Aorta (tissue), 5 donors: ENCODE data around the gene CELF5. TPM values are rescaled to one million over a fixed set of nuclear protein-coding genes. Genes with fewer than 3 reads are reported as not detected.
"Not testable (repeated sequence)": the region's sequence is repeated elsewhere in the genome, so short reads cannot be mapped to it uniquely, and the experiment has no call there.

Experiments
- ATAC-seq: fragments of 200-7000 bp; cut with Tn5 transposase; one replicate; pipeline ENCODE4 v1.9.1; 2022; ENCODE audit warnings: moderate library complexity; ENCODE audit not compliant: low FRiP score
- DNase-seq, 2 donors: peaks; one replicate each; pipeline ENCODE4 v3.0.0-alpha.2; 2020
- H3K27ac ChIP-seq, 2 donors: one replicate each; pipeline ENCODE4 v1.5.1; 2013; ENCODE audit warnings: low read length in 2 of 2, mild to moderate bottlenecking in 2 of 2, moderate library complexity in 2 of 2, control low read depth in 1 of 2, inconsistent platforms in 1 of 2, low read depth in 1 of 2
- H3K27me3 ChIP-seq, 2 donors: one replicate each; pipeline ENCODE4 v1.6.1; 2013; ENCODE audit warnings: control low read depth in 1 of 2, low read length in 1 of 2, mild to moderate bottlenecking in 1 of 2, moderate library complexity in 1 of 2; ENCODE audit not compliant: insufficient read depth in 2 of 2, control insufficient read depth in 1 of 2
- H3K36me3 ChIP-seq, 2 donors: one replicate each; pipeline ENCODE4 v1.6.1; 2013; ENCODE audit warnings: control low read depth in 1 of 2, low read length in 1 of 2, mild to moderate bottlenecking in 1 of 2; ENCODE audit not compliant: insufficient read depth in 2 of 2, control insufficient read depth in 1 of 2
- H3K4me1 ChIP-seq, 2 donors: one replicate each; pipeline ENCODE4 v1.6.1; 2013; ENCODE audit warnings: low read length in 2 of 2, control low read depth in 1 of 2, mild to moderate bottlenecking in 1 of 2, moderate library complexity in 1 of 2; ENCODE audit not compliant: insufficient read depth in 2 of 2, control insufficient read depth in 1 of 2
- H3K4me3 ChIP-seq, 2 donors: one replicate each; pipeline ENCODE4 v1.5.1; 2013; ENCODE audit warnings: low read length in 2 of 2, control low read depth in 1 of 2, mild to moderate bottlenecking in 1 of 2
- H3K9me3 ChIP-seq: one replicate; pipeline ENCODE4 v1.6.1; 2013; ENCODE audit warnings: mild to moderate bottlenecking, low read length; ENCODE audit not compliant: control insufficient read depth
- WGBS, 2 donors: extraction: QIAGEN DNeasy Blood & Tissue Kit; methylation state at CpG; one replicate each; pipeline ENCODE4 v1.1.7; 2013; 5-methylcytosine and 5-hydroxymethylcytosine counted together
- intact Hi-C, 2 donors: fragments of 100-400 bp; cut with DNase I; formaldehyde crosslinking; loops; one replicate each; pipeline versions ENCODE4 v1.14.2 to v1.15.0; 2022
- polyA plus RNA-seq, 2 donors: library from polyadenylated mRNA; stranded (reverse); fragments of 200-250 nt; gene quantifications; one replicate each; pipeline ENCODE4 v1.2.3, GENCODE V29; 2013
- total RNA-seq, 2 donors: library from RNA; stranded (reverse); fragmentation: NEBNext Ultra II Directional; extraction: Animal tissue kit (Norgen Biotek cat#: 25700); gene quantifications; one replicate each; pipeline ENCODE4 v1.2.1, GENCODE V29; 2021
- donor health status: healthy with polysubstance abuse.
- donor health status: Bipolar disorder and iron deficiency.
- donor health status: DM: no; HTN: no; CAD: no.
- donor health status: DM: no; HTN: no; CAD: no.
- donor health status: DM: yes; HTN: yes; CAD: no.

CELF5 gene
- total and polyA plus RNA-seq, 4 donors = 0.08 TPM; not detected in 3

GRCh38 chr19:3196064-3196932, 28.2 kb upstream of the CELF5 start:
- no peak overlapping the region for H3K27ac ChIP-seq
- intact Hi-C loops = no loop called here
- no peaks in the 10 kb centered on the region for H3K27me3 ChIP-seq
- peaks cover 0 to 2% of the 10 kb centered on the region in 2 donors for H3K36me3 ChIP-seq
- H3K9me3 ChIP-seq = no peaks in the 10 kb centered on the region
- no peak overlapping the region for H3K4me3 ChIP-seq
- 90 to 93% methylated on average over 40 to 42 of the region's 42 CpGs for WGBS, 2 donors
- DNase-seq = no peak
- no peak for ATAC-seq
- no peaks in the 10 kb centered on the region for H3K4me1 ChIP-seq

- Histone ChIP-seq H3K27ac (no peak overlapping the region), H3K9me3 (no peaks in the 10 kb centered on the region), H3K4me3 (no peak overlapping the region), H3K4me1 (no peaks in the 10 kb centered on the region), H3K36me3 (peaks cover 0 to 2% of the 10 kb centered on the region in 2 donors), H3K27me3 (no peaks in the 10 kb centered on the region)
- ATAC-seq (no peak), DNase-seq (no peak)
- intact Hi-C loops = no loop called here
- 93 to 94% methylated on average over 14 of the region's 14 CpGs for WGBS, 2 donors
Measured at GRCh38 chr19:3196933-3197205, 27.6 kb upstream of the CELF5 start.

- Histone ChIP-seq H3K9me3 (no peaks in the 10 kb centered on the region), H3K4me1 (no peaks in the 10 kb centered on the region), H3K27me3 (no peaks in the 10 kb centered on the region), H3K4me3 (no peak overlapping the region), H3K27ac (no peak overlapping the region), H3K36me3 (peaks cover 0 to 4% of the 10 kb centered on the region in 2 donors)
- intact Hi-C loops = no loop called here
- no peak for ATAC-seq
- no peak for DNase-seq
- 93% methylated on average over 42 to 43 of the region's 43 CpGs for WGBS, 2 donors
Measured at GRCh38 chr19:3198901-3199700, 25.4 kb upstream of the CELF5 start.

GRCh38 chr19:3201072-3201700, 23.3 kb upstream of the CELF5 start:
- DNase-seq (no peak), ATAC-seq (no peak)
- Histone ChIP-seq H3K4me1 (no peaks in the 10 kb centered on the region), H3K27me3 (no peaks in the 10 kb centered on the region), H3K9me3 (no peaks in the 10 kb centered on the region), H3K4me3 (no peak overlapping the region), H3K36me3 (peaks cover 0 to 8% of the 10 kb centered on the region in 2 donors), H3K27ac (no peak overlapping the region)
- 95 to 96% methylated on average over 23 to 39 of the region's 39 CpGs for WGBS, 2 donors
- intact Hi-C loops = no loop called here

- no peak for ATAC-seq
- no peak for DNase-seq
- no peaks in the 10 kb centered on the region for H3K9me3 ChIP-seq
- 93 to 95% methylated on average over 14 of the region's 14 CpGs for WGBS, 2 donors
- intact Hi-C loops = no loop called here
- H3K36me3 ChIP-seq = peaks cover 0 to 6% of the 10 kb centered on the region in 2 donors
- no peak overlapping the region for H3K27ac ChIP-seq
- no peaks in the 10 kb centered on the region for H3K4me1 ChIP-seq
- no peak overlapping the region for H3K4me3 ChIP-seq
- no peaks in the 10 kb centered on the region for H3K27me3 ChIP-seq
Measured at GRCh38 chr19:3201911-3202310, 22.6 kb upstream of the CELF5 start.

- 88 to 91% methylated on average over 12 of the region's 12 CpGs for WGBS, 2 donors
- Histone ChIP-seq H3K4me1 (no peaks in the 10 kb centered on the region), H3K9me3 (no peaks in the 10 kb centered on the region), H3K4me3 (no peak overlapping the region), H3K27me3 (no peaks in the 10 kb centered on the region), H3K27ac (no peak overlapping the region), H3K36me3 (peaks cover 0 to 6% of the 10 kb centered on the region in 2 donors)
- no peak for DNase-seq
- intact Hi-C loops = no loop called here
- ATAC-seq = no peak
Measured at GRCh38 chr19:3202346-3202745, 22.1 kb upstream of the CELF5 start.

- WGBS, 2 donors = 91 to 94% methylated on average over 7 of the region's 7 CpGs
- H3K4me1 ChIP-seq, DNase-seq, H3K4me3 ChIP-seq, H3K9me3 ChIP-seq, H3K27ac ChIP-seq, ATAC-seq, H3K36me3 ChIP-seq, H3K27me3 ChIP-seq, intact Hi-C loops: not testable (repeated sequence)
Measured at GRCh38 chr19:3202895-3203294, 21.6 kb upstream of the CELF5 start.

GRCh38 chr19:3203805-3204645, 20.4 kb upstream of the CELF5 start:
- ATAC-seq (no peak), DNase-seq (no peak)
- no peaks in the 10 kb centered on the region for H3K27me3 ChIP-seq
- no peak overlapping the region for H3K27ac ChIP-seq
- 95 to 98% methylated on average over 41 to 43 of the region's 43 CpGs for WGBS, 2 donors
- no peaks in the 10 kb centered on the region for H3K9me3 ChIP-seq
- peaks cover 0 to 6% of the 10 kb centered on the region in 2 donors for H3K36me3 ChIP-seq
- no peak overlapping the region for H3K4me3 ChIP-seq
- no peaks in the 10 kb centered on the region for H3K4me1 ChIP-seq
- intact Hi-C loops = no loop called here
